ENCODE results near the gene KBTBD2.
"Not testable (repeated sequence)": the region's sequence is repeated elsewhere in the genome, so short reads cannot be mapped to it uniquely, and the experiment has no call there.

The KBTBD2 gene

DNA sequence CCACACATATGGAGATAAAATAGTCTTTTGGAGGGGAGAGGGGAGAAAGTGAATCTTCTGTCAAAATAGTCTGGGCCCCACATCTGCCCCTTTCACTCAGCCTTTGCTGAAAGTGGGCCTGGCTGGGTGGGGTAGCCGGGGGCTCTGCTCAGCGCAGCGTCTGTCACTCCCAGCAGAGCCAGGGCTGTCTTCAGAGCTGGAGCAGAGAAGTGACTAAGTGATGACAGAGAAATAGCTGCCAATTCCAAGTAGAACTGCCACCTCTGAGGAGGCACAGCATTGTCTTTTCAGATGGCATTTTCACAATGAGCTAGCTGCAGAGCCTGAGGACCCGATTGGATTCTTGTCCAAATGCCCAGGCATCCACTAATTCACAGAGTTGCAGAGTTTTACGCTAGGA lies 34.5 kb downstream of the KBTBD2 start:
- DNase-seq (ENCODE audit: low read depth in 2 of 3, low spot score in 2 of 3) = not testable (repeated sequence)

DNA sequence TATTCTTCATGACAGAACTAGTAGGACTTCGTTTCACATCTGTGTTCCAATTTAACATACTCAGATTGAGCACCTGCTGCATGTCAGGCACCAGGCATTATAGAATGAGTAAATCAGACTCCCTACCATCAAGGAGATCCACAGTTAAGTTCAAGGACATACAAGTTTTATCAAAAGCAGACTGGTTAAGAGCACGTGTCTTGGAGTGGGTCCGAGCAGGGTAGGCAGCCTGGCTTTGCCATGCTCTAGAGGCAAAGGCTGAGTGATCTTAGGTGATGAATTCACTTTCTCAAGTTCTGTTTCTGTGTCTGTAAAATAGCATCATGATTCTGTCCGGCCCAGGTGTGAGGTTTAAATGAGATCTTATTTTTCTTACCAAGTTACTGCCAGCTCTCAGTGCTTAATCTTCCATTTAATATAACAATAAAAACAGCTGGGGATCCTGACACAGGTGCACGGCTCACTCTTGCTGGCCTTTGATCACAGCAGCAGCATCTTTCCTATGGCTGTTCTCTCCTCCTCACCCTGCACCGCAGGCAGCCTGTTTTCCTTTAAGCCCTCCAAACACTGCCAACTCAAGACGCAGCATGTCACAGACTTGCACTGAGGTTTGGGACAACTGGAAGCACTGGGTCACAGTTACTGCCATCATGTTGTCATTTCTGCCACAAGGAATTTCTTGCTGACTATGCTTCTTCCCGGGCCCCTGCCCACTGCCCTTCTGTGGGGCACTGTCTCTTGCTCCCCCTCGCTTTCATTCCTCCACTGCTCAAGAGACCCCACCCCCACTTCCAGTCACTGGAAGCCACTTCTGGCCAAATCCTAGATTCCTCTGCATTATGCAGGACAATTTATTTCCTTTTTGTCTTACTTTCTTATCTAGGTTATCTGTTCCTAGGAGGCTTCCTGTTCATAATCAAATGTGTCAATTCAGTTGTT lies 35.5 kb downstream of the KBTBD2 start:
- DNase-seq (ENCODE audit: low read depth in 2 of 3, low spot score in 2 of 3) = not testable (repeated sequence)

DNA sequence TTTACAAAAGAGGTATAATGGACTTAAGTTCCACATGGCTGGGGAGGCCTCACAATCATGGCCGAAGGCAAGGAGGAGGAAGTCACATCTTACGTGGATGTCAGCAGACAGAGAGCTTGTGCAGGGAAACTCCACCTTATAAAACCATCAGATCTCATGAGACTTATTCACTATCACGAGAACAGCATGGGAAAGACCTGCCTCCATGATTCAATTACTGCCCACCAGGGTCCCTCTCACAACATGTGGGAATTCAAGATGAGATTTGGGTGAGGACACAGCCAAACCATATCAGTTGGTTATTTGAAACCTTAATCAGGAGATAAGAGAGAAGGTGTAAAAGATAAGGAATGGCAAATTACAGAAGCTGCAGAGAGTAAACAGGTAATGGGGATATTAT lies 40.9 kb downstream of the KBTBD2 start:
- DNase-seq (ENCODE audit: low read depth in 2 of 3, low spot score in 2 of 3) = not testable (repeated sequence)

DNA sequence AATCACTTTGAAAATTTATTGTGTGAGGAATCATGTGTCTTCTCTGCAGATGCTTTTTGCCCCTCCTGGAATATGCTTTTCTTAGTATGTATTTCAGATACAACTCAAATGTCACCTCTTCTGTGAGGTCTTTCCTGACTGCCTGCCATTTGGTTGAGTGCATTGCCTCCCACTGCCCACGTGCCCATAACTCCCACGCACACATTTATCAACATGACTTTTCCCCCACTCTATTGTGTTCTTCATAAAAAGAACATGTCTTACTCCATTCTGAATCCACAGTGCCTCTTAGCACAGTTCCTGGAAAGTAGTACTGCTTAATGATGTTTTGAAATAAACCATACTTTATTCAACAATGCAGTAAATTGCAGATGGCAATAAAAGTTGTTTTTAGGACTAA lies 42.9 kb downstream of the KBTBD2 start:
- not testable (repeated sequence) for DNase-seq (ENCODE audit: low read depth in 2 of 3, low spot score in 2 of 3)

DNA sequence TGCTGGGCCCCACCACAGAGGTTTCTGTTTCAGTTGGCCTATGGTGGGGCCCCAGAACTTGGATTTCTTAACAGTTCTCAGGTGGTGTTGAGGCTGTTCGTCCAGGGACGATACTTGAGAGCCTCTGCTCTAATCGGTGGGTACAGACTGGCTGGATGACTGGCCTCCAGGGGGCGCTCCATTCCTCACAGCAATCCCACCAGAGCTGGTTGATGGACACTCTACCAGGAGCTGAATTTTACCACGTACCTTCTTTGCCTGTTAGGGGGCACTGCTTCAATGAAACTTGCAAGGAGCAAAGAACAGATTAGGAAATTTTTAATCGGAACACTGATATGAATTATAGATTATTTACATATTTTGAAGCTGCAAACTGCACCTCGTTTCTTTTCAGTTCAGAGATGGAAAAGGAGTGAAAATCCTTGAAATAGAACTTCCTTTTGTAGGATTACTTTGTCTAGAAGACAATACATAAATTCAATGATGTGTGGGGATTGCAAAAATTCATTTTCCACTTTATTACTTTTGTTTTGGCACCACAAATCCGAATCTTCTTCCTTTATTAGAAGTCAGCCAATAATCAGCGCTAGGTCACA lies 44.8 kb downstream of the KBTBD2 start:
- DNase-seq (ENCODE audit: low read depth in 2 of 3, low spot score in 2 of 3) = peak; percentile 70 to 87 (median 77)

DNA sequence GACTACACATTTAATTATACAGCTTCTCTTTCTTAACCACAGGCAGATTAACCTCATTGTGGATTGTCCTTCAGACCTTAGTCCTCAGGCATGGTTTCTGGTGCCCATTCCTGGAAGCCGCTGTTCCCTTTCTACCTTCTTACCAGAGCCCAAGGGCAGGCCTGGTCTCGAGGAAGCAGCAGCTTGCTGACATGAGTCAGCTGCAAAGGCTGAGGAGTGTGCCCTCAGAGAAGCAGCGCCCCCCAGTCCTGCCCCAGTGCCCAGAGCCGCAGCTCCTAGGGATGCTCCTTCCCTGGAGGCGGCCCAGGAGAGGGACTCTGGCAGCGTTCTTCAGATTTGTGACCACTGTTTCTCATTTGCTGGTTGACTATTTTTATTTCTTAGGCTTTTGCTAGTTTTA lies 46.8 kb downstream of the KBTBD2 start:
- DNase-seq (ENCODE audit: low read depth in 2 of 3, low spot score in 2 of 3) = not testable (repeated sequence)

DNA sequence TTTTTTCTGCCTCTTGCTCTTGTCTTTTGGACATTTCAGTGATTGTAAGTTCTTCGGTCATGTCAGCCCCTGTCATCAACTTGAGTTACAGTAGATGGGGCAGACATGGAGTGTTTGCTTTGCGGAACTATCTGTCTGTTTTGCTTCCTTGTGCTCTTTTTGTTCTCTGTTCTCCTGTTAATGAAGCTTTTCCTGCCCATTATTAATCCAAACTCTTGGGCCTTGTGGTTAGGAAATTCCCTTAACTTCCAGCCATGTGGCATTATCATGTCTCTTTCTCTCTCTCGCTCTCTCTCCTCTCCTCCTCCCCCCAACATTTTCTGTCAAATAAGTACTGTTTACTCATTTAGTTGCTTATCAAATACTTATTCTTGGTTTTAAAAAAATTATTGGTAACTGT lies 47.8 kb downstream of the KBTBD2 start:
- not testable (repeated sequence) for DNase-seq (ENCODE audit: low read depth in 2 of 3, low spot score in 2 of 3)

DNA sequence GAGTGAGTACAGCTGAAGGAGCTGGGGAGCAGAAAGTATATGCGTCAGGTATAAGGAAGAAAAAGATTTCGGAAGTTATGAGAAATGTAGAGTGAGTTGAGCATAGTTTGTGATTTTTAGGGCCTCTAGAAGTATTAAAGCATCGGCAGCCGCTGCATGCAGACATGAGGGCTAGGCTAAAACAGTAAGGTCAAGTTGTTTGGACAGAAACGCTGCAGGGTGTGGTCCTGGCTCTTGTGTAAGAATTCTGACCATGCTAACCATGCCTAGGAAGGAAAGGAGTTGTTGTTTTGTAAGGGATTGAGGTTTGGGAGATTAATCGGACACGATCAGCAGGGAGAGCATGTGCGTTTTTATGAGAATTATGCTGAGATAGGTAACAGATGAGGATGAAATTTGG lies 51.7 kb downstream of the KBTBD2 start:
- not testable (repeated sequence) for DNase-seq (ENCODE audit: low read depth in 2 of 3, low spot score in 2 of 3)

DNA sequence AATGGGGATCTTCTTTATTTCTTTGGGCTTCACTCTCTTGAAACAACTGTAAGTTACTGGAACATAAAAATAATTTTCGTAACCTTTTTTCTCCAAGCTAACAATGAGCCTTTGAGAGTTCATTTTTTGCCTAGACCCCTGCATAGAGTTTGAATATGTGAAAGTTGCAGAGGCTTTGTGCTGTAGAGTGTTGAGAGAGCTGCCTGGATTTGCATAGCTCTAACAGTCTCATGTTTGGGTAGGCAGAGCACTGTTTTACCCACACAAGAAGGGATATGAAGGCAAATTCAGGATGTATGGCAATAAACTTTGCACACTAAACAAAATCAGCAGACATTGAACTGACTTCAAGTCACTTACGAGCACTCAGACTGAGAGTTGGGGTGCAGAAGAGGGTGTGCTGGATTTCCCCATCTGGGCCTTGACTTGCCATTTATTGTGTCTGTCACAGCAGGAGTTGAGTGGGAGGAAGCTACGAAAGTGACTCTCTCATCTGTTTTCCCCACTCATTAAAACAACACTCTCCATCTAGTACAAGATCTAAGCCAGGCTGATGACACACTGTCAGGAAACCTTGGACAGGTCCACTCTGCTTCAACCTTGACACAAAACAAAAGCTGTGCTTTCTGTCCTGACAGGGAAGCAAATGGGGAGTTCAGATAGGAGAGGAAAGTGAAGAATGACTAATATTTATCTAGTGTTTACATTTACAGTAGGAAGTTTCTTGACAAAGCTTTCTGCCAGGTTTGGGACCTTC lies 62.4 kb downstream of the KBTBD2 start:
- DNase-seq (ENCODE audit: low read depth in 2 of 3, low spot score in 2 of 3) = not testable (repeated sequence)
